ENCODE data around the gene CLIC3.

Gene CLIC3

DNA sequence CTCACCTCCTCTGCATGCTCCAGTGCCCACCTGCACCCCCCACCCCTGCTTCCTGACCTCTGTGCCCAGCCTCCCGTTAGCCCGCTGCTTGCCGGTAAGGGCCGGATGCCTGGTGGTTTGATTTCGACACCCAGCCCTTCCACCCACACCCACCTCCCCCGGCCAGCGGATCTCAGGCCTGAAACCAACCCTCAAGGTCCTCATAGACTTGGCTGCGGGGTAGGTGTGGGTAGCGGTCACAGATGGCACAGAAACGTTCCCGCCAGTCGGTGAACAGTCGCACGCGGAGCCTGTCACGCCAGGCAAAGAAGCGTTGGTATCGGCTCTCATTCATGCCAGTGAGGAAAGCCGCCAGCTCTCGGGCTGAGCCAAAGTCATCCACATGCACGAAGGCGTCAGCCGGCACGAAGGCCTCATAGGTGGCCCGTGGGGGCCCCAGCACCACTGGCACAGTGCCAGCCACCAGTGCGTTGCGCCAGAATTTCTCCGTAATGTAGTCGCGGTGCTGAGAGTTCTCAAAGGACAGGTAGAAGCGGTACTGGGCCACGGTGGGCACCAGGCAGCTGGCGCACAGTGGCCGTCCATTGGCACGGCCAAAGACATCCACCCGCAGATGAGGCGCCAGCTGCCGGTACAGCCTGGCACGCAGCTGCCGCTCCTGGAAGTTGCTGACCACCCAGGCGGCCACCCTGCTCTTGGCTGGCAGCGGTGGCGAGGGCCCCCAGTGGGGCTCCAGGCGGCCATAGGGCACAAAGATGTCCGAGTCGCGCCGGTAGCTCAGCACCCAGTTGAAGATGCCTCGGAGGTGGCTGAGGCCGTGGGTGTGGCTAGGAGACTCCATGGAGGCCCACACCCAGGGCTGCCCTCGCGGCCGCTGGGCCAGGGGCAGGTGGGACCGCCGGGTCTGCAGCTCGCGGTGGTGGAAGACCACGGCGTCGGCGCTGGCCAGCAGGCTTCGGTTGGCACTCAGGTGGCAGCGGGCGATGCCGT is 34.5 kb upstream of the CLIC3 start:
- no peak for DNase-seq

DNA sequence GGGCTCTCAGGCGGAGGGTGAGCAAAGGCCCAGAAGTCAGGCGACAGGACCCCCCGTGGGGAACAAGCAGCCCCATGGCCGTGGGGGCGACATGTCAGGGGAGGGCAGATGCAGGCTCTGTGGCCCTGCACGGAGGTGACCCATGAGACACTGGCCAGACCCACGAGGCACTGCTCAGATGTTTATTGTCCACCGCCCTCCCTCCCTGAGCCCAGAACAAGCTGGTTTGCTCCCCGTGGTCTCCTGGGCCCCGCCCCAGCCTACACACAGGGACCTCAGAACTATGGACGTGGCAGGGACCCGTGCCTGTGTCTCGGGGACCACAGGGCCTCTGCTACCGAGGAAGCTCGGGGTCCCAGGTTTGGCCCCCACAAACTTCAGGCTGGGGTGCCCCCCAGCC is 33.6 kb upstream of the CLIC3 start:
- no peak for DNase-seq

DNA sequence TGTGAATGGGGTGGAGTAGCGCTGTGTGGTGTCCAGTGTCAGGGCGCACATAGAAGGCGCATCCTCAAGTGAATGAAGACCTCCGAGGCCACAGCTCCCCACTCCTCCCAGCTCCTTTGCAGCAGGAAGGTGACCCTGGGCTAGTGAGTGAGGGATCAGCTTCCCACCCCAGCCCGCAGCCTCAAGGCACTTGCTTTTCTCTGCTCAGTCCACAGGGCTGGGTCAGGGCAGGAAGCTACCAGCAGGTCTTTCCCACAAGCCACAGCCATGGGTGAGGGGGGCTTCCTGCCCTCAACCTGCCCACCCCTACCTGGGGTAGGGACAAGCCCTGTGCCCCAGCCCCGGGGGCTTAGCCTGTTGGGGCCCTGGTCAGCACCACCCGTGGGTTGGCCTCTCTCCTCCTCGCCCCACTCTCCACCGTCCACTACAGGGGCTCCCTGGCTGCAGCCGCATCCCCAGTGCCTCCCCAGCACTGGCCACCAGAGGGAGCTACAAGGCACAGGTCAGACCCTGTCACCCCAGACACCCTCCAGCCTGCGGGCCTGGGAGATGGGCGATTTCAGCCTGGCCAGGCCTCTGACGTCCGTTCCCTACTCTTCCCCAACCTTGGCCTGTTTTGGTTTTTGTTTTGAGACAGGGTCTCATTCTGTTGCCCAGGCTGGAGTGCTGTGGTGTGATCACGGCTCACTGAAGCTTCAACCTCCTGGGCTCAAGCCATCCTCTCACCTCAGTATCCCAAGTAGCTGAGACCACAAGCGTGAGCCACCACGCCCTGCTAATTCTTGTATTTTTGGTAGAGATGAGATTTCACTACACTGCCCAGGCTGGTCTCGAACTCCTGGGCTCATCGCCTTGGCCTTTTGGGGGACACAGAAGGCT is 32.9 kb upstream of the CLIC3 start:
- peak; percentile 59 for DNase-seq

DNA sequence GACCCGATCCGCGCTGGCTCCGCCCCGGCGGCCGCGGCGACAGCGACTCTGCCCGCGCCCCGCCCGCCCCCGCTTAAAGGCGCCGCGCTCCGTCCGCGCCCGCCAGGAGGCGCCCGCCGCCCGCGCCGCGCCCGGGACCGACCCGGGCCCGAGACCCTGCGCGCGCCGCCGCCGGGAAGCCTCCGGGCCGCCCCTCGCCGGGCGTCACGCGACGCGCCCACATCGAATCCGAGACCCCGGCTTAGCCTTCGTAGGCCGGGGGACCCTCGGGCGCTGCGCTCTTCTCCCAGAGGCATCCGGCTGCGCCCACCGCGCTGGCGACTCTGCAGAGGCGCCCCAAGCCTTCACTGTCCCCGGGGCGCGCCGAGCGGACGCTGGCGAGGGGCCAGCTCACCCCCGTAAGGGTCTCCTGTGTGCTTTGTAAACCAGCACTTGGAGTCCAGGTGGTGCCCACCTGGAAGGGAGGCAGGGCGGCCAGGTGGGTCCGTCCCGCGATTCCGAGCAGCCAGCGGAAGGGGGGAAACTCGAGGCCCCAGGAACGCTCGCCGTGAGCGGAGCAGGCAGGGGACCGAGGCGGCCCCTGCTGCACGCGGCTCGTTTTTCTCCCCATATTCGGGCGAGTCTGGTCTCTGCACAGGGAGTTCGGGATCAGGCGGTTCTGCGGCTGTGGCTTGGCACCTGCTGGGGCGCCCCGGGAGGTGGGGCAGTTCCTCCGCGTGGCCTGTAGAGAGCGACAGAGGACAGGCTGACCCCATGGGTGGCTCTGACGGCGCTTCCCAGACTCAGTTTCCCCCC is 32.1 kb upstream of the CLIC3 start:
- peak; percentile 61 for DNase-seq

DNA sequence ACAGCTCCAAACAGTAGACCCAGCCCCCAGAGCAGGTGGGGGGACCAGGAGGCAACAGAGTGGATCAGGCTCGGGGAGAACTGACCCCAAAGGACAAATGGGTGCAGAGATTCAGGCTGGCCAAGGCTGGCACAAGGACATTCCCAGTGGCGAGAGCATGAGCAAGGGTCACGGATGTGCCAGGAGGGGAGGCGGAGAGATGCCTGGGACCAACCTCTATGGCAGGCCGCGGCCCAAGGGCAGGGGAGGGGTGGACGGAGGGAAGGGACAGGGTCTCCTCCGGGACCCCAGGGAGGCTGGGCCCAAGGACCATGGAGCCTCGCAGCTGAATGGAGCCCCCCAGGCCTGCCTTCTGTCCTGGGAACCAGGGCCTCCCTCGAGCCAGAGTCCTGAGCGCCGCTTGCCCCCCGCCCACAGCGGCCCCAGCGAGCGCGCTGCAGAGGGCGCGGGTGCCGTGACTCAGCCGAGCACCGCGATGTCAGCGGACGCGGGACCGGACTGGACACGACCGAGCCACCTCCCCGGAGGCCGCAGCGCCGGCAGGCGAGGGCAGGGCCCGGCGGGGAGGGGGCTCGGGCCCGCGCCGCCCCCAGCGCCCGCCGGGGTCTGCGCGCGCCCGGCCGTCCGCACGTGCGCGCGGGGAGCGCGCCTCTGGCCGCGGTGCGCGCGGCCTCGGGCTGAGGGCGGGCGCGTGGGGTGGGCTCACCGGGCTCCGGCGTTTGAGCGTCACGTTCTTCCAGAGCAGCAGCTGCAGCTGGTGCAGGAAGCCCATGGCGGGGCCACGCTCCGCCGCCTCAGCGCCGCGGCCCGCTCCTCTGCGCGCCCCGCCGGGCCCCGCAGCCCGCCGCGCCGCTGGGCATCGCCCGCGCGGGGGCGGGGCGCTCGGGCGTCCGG is 31.2 kb upstream of the CLIC3 start, which contains the start of gene ABCA2:
TSS of gene ABCA2 (minus strand) at position 869 of the 894 bp plus-strand sequence. CDS start at position 772, 97 bp downstream.
- peak; percentile 43 for DNase-seq

DNA sequence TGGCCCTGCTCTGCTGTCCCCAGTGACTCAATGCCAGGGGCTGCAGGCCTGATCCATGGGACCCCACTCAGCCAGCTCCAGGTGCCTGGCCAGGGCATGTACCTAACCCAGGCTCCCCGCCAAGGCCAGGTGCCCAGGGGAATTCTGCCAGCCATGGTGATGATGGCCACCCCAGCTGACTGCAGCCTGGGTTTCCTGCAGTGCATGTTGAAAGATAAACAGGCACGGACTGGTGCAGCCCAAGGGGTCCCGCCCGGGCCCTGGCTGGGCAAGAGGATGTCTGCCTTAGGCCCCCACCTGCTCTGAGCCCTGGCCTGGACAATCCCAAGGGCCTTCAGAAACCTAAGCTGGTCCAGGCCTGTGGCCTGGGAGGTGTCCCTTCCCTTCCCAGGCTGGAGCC is 30.5 kb upstream of the CLIC3 start:
- DNase-seq = no peak

DNA sequence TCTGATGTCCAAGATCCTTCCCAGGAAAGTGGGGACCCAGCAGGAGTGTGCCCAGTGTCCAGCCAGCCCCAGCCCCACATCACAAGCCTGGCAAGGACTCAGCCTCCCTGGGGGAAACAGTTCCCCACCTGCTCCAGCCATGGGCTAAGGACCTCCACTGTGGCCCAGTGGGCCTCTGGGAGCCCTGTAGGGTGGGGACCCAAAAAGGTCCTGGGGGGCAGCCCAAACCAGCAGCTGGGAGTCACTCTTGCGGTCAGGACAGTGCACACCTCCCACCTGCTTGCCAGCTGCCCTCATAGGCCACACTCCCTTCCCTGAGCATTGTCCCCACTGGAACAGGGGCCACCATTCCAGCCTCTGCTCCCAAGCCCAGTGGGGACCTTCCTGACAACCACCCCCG is 30.0 kb upstream of the CLIC3 start:
- DNase-seq = no peak

DNA sequence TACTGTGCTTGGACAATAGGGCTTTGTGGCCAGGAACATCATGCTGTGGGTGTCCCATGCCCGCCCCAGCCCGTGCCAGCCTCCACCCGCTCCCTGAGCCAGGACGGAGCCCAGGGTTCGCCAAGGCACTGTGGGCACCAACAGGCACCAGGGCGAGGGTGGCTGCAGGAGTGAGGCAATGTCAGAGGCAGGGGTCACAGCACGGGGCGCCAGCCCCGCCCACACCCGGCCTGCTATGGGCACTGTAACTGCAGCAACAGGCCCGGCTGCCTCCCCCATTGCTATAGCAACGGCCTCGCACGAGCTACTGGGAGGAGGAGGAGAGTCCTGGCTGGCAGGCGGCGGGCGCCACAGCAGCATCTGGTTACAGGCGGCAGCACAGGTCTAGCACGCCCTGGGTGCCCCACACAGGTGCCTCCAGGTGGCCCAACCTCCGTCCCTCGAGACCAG is 29.2 kb upstream of the CLIC3 start:
- no peak for DNase-seq

DNA sequence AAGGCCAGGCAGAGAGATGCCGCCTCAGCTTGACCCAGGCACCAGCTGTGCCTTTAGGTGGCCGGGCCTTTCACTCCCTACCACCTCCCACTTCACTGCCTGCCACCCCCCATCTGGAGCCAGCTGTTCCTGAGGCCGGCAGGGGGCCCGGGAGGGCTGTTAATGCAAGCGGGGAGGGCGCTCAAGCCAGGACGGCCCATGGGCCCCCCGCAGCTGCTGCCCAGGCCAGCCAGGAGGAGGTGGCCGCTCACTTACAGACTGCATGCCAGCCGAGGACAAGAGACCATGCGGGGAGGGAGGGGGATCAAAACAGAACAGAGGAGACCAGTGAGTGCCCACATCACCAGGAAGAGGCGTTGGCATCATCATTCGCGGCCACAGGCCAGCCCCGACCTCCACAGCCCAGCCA is 27.2 kb upstream of the CLIC3 start:
- DNase-seq = no peak

DNA sequence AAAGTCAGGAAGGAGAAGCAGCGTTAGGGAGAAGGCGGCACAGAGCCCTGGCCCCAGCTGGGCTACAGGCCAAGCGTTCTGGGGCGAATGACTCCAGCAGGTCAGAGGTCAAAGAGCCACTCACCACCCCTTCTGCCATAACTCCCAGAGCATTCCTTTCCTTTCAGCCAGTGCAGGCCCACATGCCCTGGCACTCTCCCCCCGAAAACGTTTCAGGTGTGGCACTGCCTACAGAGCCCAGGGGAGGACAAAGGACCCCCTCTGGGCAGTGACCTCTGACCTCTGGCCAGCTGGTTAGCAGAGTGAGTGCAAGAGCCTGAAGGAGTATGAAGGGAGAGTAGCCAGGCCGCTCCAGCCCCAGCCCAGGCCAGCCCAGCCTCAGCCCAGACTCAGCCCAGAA is 26.8 kb upstream of the CLIC3 start:
- DNase-seq = no peak

DNA sequence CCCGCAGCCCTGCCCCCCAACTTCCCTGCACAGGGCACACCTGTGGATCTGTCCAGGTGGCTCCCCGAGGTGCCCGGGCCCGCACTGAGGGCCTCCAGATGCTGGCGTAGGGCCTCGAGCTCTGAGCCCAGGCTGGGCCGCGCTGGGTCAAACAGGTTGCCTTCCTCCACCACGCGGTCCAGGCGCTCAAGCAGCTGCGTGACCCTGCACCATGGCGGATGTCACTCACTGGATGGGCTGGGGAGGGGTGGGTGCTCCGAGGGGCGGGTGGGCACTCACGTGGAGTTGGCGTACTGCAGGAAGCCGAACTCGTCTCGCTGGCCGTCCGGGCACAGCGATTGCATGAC is 26.3 kb upstream of the CLIC3 start:
- no peak for DNase-seq

DNA sequence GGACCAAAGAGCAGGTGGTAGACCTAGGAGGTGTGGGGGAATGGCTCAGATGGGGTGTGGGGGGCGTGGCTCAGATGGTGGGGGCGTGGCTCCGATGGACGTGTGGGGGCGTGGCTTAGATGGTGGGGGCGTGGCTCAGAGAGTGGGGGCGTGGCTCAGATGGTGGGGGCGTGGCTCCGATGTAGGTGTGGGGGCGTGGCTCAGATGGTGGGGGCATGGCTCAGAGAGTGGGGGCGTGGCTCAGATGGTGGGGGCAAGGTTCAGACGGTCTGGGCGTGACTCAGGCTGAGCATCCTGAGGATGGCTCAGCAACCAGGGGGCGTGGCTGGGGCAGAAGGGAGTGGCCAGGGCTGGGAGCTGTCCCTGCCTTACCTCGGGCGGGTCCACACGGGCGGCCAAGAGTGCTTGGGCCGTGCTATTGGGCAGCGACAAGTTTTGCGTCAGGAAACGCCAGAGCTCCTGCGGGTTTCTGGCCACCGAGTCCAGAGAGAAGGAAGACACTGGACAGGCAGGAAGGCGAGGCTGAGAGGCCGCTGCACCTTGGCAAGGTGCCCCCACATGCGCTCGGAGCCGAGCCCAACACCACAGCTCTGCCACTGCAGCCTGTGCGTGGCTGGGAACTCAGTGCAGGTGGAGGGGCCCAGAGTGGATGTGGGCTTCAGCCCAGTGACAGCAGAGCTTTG is 25.8 kb upstream of the CLIC3 start:
- DNase-seq = peak; percentile 55

DNA sequence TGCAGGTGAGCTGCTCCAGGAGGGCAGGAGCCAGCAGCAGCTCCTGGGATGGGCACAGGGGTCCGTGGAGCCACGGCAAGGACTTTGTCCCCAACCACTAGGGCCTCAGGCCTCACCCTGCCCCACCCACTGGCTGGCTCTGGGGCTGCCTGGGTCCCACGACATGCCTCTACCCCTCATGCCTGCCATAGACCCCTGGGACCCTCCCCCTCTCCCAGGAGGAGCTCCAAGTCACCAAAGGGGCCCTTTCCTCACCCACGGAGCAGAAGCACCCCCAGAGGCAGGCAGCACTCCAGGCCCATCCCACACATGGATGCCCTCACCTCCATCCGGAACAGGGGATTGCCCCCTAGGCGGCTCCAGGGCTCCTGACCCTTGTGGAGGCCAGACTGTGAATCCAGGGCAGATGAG is 25.2 kb upstream of the CLIC3 start:
- DNase-seq = no peak

DNA sequence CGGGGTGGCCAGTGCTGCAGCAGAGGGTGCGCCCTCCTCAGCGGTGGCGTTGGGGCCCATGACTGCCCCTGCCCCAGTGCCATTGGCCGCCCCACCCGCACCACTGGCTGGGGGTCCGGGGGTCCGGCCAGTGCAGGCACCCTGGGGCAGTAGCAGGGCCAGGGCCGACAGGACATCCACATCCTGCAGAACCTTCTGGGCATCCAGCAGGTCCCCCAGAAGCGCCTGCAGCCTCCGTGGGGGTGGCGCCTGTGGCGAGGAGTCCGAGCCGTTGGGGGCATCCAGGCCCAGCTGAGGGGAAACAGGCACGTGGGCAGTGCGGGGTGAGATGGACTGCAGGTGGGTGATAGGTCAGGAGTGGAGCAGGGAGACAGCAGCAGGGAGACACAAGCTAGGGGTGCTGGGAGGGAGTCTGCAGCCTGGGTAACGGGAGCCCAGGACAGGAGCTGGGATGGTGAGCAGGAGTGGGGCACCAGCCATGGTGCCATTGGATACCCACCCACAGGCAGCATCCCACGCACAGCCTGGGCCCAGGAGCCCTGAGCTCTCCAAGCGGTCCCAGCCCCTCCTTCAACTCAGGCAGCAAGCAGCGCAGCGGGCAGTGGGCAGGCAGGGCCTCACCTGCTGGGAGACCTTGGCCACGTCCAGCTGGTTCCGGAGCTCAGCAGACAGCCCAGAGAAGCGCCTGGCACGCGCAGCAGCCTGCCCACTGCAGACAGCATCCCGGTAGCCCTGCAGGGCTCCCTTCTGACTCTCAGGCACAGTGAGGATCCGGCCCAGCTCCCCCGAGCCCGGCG is 24.6 kb upstream of the CLIC3 start:
- DNase-seq = no peak

DNA sequence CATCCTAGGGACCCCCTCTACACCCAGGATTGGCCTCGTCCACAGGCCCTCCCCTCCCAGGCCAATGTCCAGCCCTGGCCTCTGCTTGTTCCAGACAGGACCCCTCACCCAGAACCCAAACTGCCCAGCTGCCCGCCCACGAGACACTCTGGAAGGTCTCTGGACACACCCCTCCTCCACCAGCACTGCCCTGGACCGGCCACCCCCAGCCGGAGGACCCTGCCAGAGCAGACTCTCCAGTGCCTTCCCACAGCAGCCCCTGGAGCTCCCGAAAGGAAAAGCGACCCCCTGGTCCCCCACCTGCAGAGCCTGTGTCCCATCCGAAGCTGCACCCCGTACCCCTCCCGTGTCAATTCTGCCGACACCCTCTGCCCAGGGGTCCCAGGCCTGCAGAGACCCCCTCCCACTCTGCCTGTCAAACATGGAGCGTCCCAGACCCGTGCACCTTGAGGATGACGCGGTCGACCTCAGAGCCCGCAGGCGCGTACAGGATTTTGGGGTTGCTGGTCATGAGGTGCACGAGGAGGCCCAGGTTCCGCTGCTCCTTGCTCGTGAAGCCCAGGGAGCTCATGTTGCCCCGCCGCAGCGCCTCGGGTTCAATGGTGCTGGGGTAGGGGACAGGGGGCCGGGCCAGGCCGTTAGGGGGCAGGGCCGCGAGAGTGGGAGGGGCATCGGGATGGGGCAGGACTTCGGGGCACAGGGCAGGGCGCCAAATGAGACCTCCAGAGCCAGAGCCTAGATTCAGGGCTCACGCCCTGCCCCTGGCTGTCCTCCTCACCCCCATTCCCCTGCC is 23.7 kb upstream of the CLIC3 start:
- no peak for DNase-seq

DNA sequence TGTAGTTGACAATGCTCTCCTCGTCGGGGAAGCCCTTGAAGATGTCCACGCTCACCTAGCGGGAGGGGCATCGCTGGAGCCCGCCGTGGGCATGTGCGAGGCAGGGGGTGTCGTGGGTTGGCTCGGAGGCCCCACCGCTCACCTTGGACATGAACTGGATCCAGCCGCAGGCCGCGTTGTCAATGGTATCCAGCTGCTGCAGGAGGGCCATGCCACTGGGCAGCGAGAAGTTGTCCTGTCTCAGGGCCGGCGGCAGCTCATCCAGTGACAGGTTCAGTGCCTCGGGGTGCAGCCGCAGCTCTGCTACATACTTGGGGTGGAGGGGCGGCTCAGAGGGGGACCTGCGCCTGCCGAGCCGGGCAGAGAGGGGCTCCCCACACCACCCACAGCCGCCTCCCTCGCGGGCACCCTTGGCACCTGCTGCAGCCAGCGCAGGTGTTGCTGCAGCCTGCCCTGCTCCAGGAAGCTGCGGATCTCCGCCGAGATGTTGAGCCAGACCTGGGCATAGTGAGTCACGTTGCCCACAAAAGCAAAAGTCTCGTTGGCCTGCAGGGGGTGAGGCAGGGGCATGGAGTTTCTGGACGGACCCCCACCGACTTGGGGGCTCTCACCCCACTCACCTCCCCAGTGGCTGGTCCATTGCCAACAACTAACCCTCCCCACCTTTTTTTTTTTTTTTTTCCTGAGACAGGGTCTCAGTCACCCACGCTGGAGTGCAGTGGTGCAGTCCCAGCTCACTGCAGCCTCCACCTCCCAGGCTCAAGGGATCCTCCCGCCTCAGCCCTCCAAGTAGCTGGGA is 22.6 kb upstream of the CLIC3 start:
- no peak for DNase-seq

DNA sequence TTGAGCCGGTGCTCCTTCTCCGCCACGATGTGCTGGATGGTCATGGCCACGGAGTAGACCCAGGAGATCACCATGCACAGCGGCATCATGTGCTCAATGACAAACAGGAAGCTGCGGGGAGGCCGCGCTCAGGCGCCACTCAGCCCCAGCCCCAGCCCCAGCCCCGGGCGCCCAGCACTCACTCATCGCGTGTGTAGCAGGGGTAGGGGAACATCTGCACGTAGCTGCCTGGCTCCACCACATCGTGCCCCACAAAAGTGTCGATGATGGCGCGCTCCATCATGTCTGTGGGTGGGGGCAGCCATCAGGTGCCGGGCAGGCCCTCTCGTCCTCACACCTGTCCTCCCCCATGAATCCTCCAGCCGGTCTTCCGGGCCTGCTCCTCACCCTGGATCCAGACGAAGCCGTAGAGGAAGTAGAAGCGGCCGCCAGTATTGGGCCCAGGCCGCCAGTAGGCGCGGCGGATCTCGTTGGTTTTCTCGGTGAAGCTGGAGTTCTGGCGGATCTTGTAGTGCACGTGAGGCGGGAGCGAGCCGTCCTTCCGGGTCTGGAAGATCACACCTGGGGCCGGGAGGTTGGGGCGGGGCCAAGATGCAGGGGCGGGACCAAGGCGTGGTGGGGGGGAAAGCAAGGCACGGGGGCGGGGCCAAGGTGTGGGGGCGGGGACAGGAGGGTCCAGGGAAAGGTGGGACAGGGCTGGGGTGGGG is 21.6 kb upstream of the CLIC3 start:
- DNase-seq = no peak

DNA sequence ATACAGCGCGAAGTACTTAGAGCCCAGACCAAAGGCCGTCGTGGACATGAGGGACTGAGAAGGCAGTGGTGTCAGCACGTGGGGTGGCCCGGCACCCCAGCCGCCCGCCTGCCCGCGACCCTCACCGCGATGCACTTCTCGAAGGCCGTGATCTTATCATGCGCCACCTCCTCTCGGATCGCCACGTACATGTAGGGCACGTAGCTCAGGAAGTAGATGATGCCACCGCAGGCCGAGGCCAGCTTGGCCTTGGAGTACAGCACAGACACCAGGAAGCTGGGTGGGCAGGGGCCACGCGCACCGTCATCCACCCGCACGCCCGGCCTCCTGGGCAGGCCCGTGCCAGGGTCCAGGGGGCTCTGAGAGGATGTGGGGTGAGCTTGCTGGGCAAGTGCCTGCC is 20.7 kb upstream of the CLIC3 start:
- no peak for DNase-seq
